Breast epithelium (tissue), 4 donors: ENCODE results near the gene HNRNPL. TPM values are rescaled to one million over a fixed set of nuclear protein-coding genes. Genes with fewer than 3 reads are reported as not detected.
"Not testable (repeated sequence)": the region's sequence is repeated elsewhere in the genome, so short reads cannot be mapped to it uniquely, and the experiment has no call there.

Source experiments
- DNase-seq, 2 donors: peaks; one replicate each; pipeline ENCODE4 v3.0.0-alpha.2; 2019; ENCODE audit warnings: low spot score in 2 of 2
- H3K27ac ChIP-seq, 2 donors: fragments of 200-600 bp; sonication (generic) in 1 of 2; one replicate each; pipeline ENCODE4 v1.5.1; 2016 to 2019; ENCODE audit warnings: mild to moderate bottlenecking in 1 of 2
- H3K27me3 ChIP-seq, 2 donors: fragments of 200-600 bp; sonication (generic) in 1 of 2; one replicate each; pipeline versions ENCODE4 v1.5.1 to v1.6.0; 2017 to 2019; ENCODE audit warnings: control low read depth in 1 of 2, mild to moderate bottlenecking in 1 of 2
- H3K36me3 ChIP-seq: fragments of 200-600 bp; one replicate; pipeline ENCODE4 v1.5.1; 2019
- H3K4me1 ChIP-seq, 2 donors: fragments of 200-600 bp; sonication (generic); one replicate each; pipeline ENCODE4 v1.5.1; 2016 to 2019; ENCODE audit warnings: control low read depth in 1 of 2
- H3K4me3 ChIP-seq, 3 donors: fragments of 200-600 bp; sonication (generic); 1 replicate in 2 of 3; 2 replicates in 1 of 3; pipeline ENCODE4 v1.5.1; 2016 to 2019; ENCODE audit warnings: mild to moderate bottlenecking in 3 of 3, moderate library complexity in 2 of 3
- H3K9me3 ChIP-seq, 2 donors: fragments of 200-600 bp; sonication (generic) in 1 of 2; one replicate each; pipeline ENCODE4 v1.5.1; 2016 to 2019; ENCODE audit warnings: control low read depth in 1 of 2
- CTCF ChIP-seq, 3 donors: fragments of 450-650 bp; IDR thresholded peaks; one replicate each; pipeline ENCODE4 v1.5.1; 2016 to 2017; ENCODE audit warnings: antibody characterized with exemption in 3 of 3, mild to moderate bottlenecking in 3 of 3, moderate library complexity in 3 of 3
- POLR2A ChIP-seq: fragments of 450-650 bp; IDR thresholded peaks from one replicate; pipeline ENCODE4 v1.6.1; 2016; ENCODE audit warnings: antibody characterized with exemption, mild to moderate bottlenecking, moderate library complexity
- POLR2AphosphoS5 ChIP-seq, 3 donors: sonication (generic); formaldehyde crosslinking; IDR thresholded peaks; one replicate each; pipeline ENCODE4 v1.6.1; 2017; ENCODE audit warnings: antibody characterized with exemption in 3 of 3
- intact Hi-C: fragments of 100-400 bp; cut with DNase I; formaldehyde crosslinking; loops from one replicate; pipeline ENCODE4 v1.15.1; 2023; ENCODE audit warnings: low total_unique reads
- total RNA-seq, 3 donors: library from RNA; depleted of rRNA; stranded (reverse); fragments of >200 nt; gene quantifications; one replicate each; pipeline ENCODE4 v1.1.0, GENCODE V29; 2016

HNRNPL gene
- total RNA-seq, 3 donors from 2014 or later = 164 to 193 (median 168) TPM

GRCh38 chr19:38877781-38878574 is 28.2 kb upstream of the HNRNPL start, which contains the start of gene RINL:
RINL (minus strand) TSS chr19:38878275; CDS start chr19:38876742, 1,533 bp downstream.
- intact Hi-C loops = no loop called here
- TF ChIP-seq CTCF (IDR thresholded peaks at IDR 0.05) (no peak), POLR2AphosphoS5 (IDR thresholded peaks at IDR 0.05) (no peak), POLR2A (no peak)
- DNase-seq = no peak
- no peaks in the 10 kb centered on the region for H3K9me3 ChIP-seq
- H3K27ac ChIP-seq = peak within 1 kb of the TSS; percentile 61 to 70
- H3K36me3 ChIP-seq = no peaks in the 10 kb centered on the region
- H3K4me3 ChIP-seq = no peak within 1 kb of the TSS
- no peaks in the 10 kb centered on the region for H3K4me1 ChIP-seq
- H3K27me3 ChIP-seq = no peaks in the 10 kb centered on the region

GRCh38 chr19:38875656-38876395 is 26.0 kb upstream of the HNRNPL start:
- H3K4me3 ChIP-seq = no peak overlapping the region
- intact Hi-C loops = no loop called here
- no peaks in the 10 kb centered on the region for H3K9me3 ChIP-seq
- H3K27me3 ChIP-seq = no peaks in the 10 kb centered on the region
- H3K4me1 ChIP-seq = no peaks in the 10 kb centered on the region
- no peak for DNase-seq
- TF ChIP-seq POLR2AphosphoS5 (IDR thresholded peaks at IDR 0.05) = no peak
- no peak for TF ChIP-seq CTCF (IDR thresholded peaks at IDR 0.05)
- no peak for TF ChIP-seq POLR2A
- no peaks in the 10 kb centered on the region for H3K36me3 ChIP-seq
- H3K27ac ChIP-seq = no peak overlapping the region

GRCh38 chr19:38873400-38873799 is 23.6 kb upstream of the HNRNPL start:
- intact Hi-C loops, H3K4me3 ChIP-seq, H3K9me3 ChIP-seq, H3K36me3 ChIP-seq, H3K4me1 ChIP-seq, H3K27me3 ChIP-seq: not testable (repeated sequence)
- H3K27ac ChIP-seq = peak overlapping the region; percentile 36 to 38
- peak in 1 of 2 donors; percentile 57 for DNase-seq

- Histone ChIP-seq H3K4me1 (no peaks in the 10 kb centered on the region), H3K9me3 (no peaks in the 10 kb centered on the region), H3K4me3 (peak overlapping the region in 2 of 3 donors; percentile 62), H3K27me3 (no peaks in the 10 kb centered on the region), H3K27ac (peak overlapping the region in 1 of 2 donors; percentile 69), H3K36me3 (no peaks in the 10 kb centered on the region)
- DNase-seq = no peak
- TF ChIP-seq CTCF (IDR thresholded peaks at IDR 0.05) = no peak
- intact Hi-C loops = no loop called here
Measured at GRCh38 chr19:38870612-38871011, 20.8 kb upstream of the HNRNPL start.

GRCh38 chr19:38869836-38870607 is 20.2 kb upstream of the HNRNPL start:
- no peaks in the 10 kb centered on the region for H3K36me3 ChIP-seq
- peak overlapping the region; percentile 10 to 69 for H3K27ac ChIP-seq
- TF ChIP-seq CTCF (IDR thresholded peaks at IDR 0.05) (peak; percentile 13 to 80 (median 75)), POLR2AphosphoS5 (IDR thresholded peaks at IDR 0.05) (peak; percentile 53 to 67 (median 57)), POLR2A (no peak)
- DNase-seq = peak; percentile 73 to 84
- intact Hi-C loops = no loop called here
- peak overlapping the region; percentile 37 to 62 (median 62) for H3K4me3 ChIP-seq
- no peaks in the 10 kb centered on the region for H3K4me1 ChIP-seq
- H3K9me3 ChIP-seq = no peaks in the 10 kb centered on the region
- no peaks in the 10 kb centered on the region for H3K27me3 ChIP-seq
